HG03575 (cell line): Measurements from ENCODE around the gene IGFBP7.

Experiments used
- ATAC-seq: cut with Tn5 transposase; IDR thresholded peaks from one replicate; pipeline ENCODE4 v1.9.1; 2021; ENCODE audit not compliant: unreplicated experiment, insufficient number of reproducible peaks, low FRiP score; ENCODE audit errors: extremely low read depth

IGFBP7 gene

DNA sequence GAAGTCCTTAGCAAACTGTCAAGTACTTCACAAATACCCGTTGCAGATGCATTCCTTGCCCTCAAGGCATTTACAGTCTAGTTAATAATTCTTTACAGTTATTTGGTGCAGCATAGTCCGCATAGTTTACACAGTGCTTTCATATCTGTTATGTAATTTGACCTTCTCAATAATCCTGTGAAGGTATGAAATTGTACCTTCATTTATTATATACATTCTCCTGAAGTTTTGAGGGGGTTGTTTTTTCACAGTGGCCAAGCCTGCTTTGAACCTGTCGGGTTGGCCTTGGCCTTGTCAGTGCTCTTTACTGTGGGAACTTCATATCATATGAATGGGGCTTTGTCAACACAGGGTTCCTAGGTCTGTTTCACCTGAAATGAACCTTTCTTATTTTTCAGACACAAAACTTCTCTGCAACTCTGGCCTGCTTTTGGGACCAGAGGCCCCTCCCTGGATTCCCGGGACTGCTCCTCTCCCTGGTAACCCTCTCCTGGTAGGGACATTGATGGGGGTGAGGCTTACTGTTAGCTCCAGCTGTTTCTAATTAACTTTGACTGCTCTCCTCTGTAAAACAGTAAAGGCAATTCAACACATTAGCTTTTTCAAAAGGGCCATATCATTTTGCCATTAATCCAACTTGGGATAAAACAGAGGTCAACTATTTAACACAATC lies 9.1 kb downstream of the IGFBP7 start:
- ATAC-seq = no peak

GRCh38 chr4:57099363-57099762 lies 10.8 kb downstream of the IGFBP7 start:
- ATAC-seq = no peak

DNA sequence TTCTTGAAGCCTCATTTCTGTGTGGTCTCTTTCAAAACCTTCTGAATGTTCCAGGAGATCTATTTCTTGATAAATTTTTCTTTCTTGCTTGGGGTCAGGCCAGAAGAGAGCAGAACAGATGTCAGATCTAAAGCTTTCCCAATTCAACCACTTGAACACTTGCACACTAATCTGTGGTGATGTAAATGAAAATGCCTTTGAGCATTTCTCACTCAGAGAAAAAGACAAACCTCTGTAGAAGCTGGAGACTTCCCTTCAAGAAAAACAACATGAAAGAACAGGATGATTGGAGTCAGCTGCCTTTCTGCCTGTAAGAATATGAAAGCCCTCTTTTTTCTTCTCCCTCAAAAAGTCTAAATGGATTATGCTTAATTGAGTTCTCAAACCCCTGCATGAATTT lies 11.2 kb downstream of the IGFBP7 start:
- no peak for ATAC-seq

GRCh38 chr4:57098415-57098814 lies 11.8 kb downstream of the IGFBP7 start:
- no peak for ATAC-seq

DNA sequence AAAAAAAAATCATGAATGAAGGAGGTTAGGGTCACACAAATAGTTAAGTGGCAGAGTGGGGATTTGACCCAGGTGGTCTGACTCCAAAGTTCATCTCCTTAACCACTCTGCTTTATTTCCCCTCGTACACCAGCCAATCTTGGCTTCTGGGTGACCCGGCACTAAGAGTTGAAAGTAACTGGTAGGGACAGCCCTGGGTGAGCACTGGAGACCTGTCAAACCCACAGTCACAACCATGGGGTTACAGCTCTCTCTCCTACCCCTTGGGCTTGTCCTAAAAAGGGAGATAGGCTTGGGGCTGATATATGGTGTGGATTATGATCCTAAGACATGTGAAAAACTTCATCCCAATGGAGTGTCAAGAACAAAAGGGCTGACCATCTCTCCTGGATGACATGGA lies 12.5 kb downstream of the IGFBP7 start:
- no peak for ATAC-seq

DNA sequence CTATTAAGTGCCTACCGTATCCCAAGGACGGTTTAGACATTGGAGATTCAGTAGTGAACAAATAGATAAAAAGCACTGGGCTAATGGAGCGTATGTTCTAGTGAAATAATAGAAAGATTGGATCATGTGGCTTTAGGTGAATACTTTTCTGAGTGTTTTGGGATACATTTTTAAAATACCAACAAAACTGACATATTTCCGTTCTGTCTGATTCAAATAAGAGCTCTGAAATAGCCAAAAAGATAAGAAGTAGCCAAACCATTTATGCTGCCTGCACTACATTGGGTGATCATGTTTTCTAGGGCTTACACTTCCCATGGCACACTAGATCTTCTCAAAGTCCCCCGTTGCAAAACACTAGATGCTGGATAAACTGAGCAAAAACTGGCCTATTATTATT lies 14.2 kb downstream of the IGFBP7 start:
- ATAC-seq = no peak

DNA sequence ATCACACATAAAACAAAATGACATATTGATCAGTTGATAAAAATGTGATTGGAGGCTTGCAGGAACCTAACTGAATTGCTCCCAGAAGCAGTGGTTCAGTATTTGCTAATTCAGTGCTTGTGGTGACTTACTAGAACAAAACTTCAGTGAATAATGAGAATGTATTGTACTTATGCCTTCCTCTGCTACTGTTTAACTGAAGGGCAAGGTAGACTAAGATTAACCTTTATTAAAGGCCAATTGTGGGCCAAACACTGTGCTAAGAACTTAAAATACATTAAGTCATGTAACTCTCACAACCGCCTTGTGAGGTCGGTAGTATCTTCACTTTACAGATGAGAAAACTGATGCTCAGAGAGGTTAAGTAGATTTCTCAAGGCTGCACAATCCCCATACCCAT lies 14.9 kb downstream of the IGFBP7 start:
- no peak for ATAC-seq

GRCh38 chr4:57094832-57095223 lies 15.4 kb downstream of the IGFBP7 start:
- ATAC-seq = no peak

DNA sequence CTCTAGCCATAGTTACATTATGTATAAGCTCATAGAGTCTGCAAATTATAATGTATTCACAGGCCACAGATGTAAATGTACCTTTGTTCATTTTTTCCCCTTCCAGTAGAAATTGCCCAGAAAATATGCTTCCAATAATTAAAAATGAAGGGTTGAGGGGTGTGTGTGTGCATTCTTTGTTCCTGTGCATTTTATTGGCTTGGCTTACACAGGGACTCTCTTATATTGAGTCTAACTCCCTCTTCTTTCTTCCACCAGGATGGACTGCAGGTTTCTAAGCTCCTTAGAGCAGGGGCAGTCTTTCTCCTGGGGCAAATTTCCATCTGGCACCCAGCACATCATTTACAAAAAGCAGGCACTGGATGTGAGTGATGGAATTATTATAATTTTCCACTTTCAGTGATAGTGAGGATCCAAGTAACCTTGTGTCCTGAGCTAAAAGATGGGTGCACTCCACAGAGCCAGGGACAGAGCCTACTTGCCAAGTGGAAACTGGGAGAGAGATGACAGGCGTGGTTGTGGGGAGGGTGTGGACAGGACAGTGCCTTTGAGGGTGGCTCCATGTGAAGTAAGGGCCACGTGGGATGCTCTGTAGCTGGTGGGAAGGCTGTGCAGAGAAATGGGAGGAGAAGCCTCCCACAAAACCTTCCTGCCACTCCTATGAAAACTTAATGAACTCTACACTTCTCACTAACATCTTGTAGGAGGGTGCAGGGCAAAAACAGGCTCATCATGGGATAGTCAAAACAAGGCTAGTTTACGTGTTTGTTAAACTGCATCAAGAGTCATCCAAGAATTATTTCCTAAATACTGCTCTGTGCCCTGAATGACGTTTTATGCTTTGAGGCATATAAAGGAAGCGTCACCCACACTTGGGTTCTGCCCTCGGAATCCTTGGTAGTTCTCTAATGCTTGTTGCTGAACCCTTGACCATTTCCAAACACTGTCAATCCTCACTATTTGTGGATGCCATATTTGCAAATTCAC lies 16.0 kb downstream of the IGFBP7 start:
- ATAC-seq = no peak

DNA sequence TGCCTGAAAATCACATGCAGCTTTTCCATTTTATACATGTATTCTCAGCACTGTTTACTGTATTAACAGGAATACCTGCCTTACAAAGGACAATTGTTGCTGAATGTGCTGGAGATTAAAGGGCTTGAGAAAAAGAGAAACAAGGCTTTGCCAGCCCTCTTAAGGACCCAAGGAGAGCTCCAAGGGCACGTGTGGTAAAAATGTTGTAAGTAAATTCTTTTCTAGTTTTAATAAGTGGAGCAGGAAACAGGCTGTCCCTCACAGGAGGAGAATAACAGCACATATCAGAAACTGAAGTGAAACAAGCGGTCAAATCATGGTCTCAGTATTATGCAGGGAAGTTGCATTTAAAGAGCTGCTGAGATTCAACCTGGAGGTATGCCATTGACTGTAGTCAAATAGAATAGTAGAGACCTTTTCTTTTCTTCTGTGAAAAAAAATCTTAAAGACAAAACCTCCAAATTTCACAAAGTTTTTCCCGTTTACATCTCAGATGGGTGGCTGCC lies 18.5 kb downstream of the IGFBP7 start:
- ATAC-seq = no peak

GRCh38 chr4:57090079-57090478 lies 20.1 kb downstream of the IGFBP7 start:
- ATAC-seq = no peak

GRCh38 chr4:57089549-57089948 lies 20.6 kb downstream of the IGFBP7 start:
- no peak for ATAC-seq

GRCh38 chr4:57086031-57086723 lies 24.0 kb downstream of the IGFBP7 start:
- no peak for ATAC-seq

- no peak for ATAC-seq
These were observed 24.9 kb downstream of the IGFBP7 start for GRCh38 chr4:57085278-57085677.

DNA sequence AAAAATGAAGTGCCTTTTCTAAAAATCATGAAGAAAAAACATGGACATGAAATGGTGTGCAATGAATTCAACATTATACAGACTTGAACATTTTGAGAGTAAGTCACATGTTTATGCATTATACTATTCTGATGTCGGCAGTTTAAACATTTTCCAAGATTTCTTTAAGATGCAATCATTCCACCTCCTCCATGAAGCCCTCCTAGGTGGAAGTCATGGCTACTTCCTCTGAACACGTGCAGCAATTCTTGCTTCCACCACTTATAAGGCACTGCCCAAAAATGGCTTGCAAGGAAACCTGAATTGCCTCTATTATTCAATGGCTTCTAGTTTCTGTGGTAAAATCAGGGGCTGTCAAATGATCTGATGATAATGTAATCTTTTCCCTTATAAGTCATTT lies 25.8 kb downstream of the IGFBP7 start:
- ATAC-seq = no peak

GRCh38 chr4:57083090-57083489 lies 27.1 kb downstream of the IGFBP7 start:
- no peak for ATAC-seq

GRCh38 chr4:57081651-57082621 lies 28.2 kb downstream of the IGFBP7 start:
- no peak for ATAC-seq

DNA sequence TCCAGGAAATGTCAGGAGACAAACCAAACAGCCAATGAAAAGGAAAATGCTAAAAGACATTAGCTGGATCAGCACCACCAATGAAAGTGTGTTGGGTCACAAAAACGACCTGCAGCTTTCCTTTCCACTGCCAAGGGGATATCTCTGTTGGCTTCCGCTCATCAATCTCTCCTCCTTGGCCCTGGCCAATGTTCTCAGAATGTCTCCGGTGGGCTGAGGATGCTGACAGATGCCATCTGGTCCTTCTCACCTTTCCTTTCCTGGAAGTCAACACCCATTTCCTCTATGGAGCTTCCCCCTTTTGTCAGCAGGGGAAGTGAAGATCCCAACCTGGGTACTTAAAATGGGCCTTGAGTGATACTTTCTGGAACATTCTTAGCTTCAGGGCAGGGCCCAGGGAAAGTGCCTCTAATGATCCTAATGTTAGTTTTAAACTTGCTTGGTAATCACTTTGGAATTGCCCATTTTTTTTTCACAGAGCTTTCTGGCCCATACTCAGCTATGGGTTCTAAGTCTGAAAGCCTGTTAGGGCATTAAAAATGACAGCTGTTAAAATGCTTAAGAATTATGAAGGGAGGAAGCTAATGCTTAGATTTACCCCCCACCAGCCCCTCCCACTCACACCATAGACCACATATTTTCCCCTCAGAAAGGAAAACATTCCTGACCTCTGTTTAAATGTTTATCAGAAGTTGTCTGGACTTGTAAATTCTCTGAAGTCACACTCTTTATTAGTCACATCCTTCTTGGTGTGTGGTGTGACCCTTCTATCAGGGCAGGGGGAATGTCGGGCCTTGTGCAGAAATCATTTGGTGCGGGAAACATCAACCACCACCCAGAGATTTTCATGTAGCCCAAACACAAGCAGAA lies 29.2 kb downstream of the IGFBP7 start:
- ATAC-seq = no peak
